GM12864 (cell line): ENCODE results near the gene DOC2B.
"Not testable (repeated sequence)": the region's sequence is repeated elsewhere in the genome, so short reads cannot be mapped to it uniquely, and the experiment has no call there.

Source experiments
- DNase-seq: peaks from one replicate; pipeline ENCODE4 v3.0.0-alpha.2; 2011; ENCODE audit warnings: low read depth
- H3K4me3 ChIP-seq: 2 replicates; pipeline ENCODE4 v1.5.1; 2011; ENCODE audit warnings: mild to moderate bottlenecking, low read depth, low read length, control low read depth
- CTCF ChIP-seq: IDR thresholded peaks from 2 replicates; pipeline ENCODE4 v1.5.1; 2011; ENCODE audit warnings: low read depth, mild to moderate bottlenecking, moderate library complexity, low read length, control low read depth, inconsistent platforms; ENCODE audit errors: missing control alignments

Gene DOC2B

GRCh38 chr17:142876-143784 lies 38.3 kb downstream of the DOC2B start:
- no peak for DNase-seq
- no peak overlapping the region for H3K4me3 ChIP-seq
- no peak for TF ChIP-seq CTCF

DNA sequence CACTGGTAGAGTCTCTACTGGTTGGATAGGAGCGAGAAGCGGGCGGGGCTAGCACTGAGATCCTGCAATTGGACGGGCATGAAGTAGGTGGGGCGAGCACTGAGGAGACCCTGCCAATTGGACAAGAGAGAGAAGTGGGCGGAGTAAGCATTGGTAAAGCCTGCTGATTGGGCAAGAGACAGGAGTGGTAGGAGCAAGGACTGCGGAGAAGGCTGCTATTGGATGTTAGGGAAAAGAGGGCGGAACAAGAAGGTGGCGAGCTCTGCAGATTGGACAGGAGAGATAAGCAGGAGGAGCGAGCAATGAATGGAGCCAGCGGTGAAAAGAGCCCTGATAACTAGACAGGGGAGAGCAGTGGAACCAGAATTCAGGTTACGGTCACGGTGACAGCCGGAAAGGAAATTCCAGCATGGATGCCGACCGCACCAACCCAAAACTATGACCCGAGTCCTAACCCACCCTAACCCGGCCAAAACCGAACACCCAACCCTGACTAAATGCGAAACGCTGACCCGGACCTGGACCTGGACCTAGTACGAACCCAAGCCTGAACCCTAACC lies 39.3 kb downstream of the DOC2B start:
- no peak for TF ChIP-seq CTCF
- peak; percentile 18 for DNase-seq
- no peak overlapping the region for H3K4me3 ChIP-seq

GRCh38 chr17:139401-140205 lies 41.8 kb downstream of the DOC2B start:
- not testable (repeated sequence) for DNase-seq, H3K4me3 ChIP-seq

DNA sequence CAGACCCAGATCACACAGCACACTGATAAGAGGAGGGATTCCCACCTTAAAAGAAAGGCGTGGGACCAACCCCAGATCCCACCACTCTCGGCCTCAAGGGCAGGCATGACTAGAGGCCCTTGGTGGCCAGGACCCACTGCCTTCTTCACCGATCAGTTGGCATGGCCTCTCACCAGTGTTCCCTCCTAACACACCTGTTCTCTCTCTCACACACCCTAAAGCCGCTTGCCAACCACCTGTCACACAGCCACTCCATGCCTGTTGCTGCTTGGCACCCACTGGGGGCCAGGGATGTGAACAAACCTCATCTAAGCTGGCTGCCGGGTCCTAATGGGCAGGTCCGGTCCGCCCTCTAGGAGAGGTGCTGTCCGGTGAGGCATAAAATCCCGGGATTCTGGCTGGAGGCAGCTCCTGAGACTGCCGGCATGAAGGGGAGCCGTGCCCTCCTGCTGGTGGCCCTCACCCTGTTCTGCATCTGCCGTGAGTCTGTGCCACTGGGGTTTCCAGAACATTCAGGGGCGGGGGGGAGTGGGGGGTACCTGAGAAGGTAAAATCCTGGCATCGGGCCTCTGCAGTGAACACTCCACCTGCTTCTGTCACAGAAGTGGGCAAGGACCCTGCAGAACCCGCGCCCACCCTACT lies 44.2 kb downstream of the DOC2B start, which contains the start of gene SCGB1C2:
Gene SCGB1C2 (plus strand): TSS at position 404 of the 642 bp plus-strand sequence. CDS start 22 bp downstream, at position 426.
- H3K4me3 ChIP-seq, DNase-seq: not testable (repeated sequence)

- not testable (repeated sequence) for H3K4me3 ChIP-seq, DNase-seq
- peak; percentile 44 for TF ChIP-seq CTCF
Measured at GRCh38 chr17:136531-136930, 44.9 kb downstream of the DOC2B start.

DNA sequence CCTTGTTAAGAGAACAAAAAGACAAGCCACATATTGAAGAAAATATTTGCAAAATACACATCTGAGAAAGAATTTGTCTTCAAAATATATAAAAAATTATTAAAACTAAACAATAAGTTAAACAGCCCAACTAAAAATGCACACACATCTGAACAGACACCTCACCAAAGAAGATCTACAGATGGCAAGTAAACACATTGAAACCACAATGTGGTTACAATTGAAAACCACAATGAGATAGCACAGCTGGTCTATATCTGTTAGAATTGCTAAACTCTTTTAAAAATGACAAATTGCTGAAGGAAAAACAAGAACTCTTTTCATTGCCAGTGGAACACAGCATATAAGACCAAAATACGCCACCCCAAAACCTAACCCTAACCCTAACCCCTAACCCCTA lies 45.6 kb downstream of the DOC2B start:
- not testable (repeated sequence) for H3K4me3 ChIP-seq, DNase-seq

GRCh38 chr17:135022-135421 lies 46.4 kb downstream of the DOC2B start:
- not testable (repeated sequence) for DNase-seq, H3K4me3 ChIP-seq

DNA sequence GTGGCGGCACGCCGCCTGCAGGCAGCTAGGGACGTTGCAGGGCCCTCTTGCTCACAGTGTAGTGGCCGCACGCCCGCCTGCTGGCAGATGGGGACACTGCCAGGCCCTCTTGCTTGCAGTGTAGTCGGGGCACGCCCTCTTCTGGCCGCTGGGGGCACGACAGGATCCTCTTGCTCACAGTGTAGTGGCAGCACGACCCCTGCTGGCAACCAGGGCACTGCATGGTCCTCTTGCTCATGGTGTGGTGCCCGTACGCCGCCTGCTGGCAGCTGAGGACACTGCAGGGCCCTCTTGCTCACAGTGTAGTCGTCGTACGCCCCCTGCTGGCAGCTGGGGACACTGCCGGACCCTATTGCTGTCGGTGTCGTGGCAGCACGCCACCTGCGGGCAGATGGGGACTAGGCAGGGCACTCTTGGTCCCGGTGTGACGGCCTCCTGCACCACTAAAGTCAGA lies 47.1 kb downstream of the DOC2B start:
- TF ChIP-seq CTCF: peak; percentile 38
- DNase-seq: not testable (repeated sequence)

GRCh38 chr17:133932-134331 lies 47.5 kb downstream of the DOC2B start:
- not testable (repeated sequence) for DNase-seq, H3K4me3 ChIP-seq

More for the DNA sequence above, 47.1 kb downstream of the DOC2B start:
- H3K4me3 ChIP-seq: not testable (repeated sequence)
